HG02571 (cell line): ENCODE data around the gene LIMK1.
"Not testable (repeated sequence)": the region's sequence is repeated elsewhere in the genome, so short reads cannot be mapped to it uniquely, and the experiment has no call there.

Experiments used
- ATAC-seq: cut with Tn5 transposase; IDR thresholded peaks from one replicate; pipeline ENCODE4 v1.9.1; 2021; ENCODE audit warnings: mild to moderate bottlenecking, moderate library complexity; ENCODE audit not compliant: unreplicated experiment

The LIMK1 gene

DNA sequence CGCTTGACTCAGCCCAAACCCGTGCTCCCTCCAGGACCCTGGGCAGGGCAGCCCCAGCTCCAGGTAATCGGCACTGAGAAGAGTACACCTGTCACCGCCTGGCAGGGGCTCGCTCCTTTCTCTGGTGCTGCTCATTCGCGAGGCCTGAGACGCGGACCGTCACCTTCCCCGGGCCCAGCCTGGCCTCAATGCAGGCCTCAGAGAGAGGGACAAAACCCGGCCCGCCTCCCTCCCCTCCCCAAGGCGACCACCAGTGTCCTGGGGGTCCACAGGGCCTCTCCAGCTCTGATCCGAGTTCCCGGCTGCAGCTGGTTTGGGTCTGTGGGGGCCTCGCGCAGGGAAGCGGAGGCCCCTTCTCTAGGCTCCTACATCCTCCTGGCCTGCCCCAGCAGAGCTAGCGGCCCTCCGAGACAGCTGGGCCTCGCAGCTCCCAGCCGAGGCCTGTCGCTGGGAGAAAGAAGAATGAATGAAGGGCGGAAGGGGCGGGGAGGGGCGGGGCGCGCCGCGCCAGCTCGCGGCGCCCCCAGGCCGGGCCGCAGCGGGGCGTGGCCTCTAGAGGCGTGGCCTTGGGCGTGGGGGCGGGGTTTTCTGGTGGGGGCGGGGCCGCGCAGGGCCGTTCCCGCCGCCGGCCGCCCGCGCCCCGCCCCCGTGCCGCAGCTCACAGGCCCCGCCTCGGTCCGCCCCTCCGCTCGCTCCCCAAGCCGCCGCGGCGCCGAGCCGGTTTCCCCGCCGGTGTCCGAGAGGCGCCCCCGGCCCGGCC is at the start of gene LIMK1:
TSS of gene LIMK1 (plus strand) at position 688 of the 760 bp plus-strand sequence. CDS start 187 bp downstream, outside the sequence.
- peak; percentile 67 for ATAC-seq

DNA sequence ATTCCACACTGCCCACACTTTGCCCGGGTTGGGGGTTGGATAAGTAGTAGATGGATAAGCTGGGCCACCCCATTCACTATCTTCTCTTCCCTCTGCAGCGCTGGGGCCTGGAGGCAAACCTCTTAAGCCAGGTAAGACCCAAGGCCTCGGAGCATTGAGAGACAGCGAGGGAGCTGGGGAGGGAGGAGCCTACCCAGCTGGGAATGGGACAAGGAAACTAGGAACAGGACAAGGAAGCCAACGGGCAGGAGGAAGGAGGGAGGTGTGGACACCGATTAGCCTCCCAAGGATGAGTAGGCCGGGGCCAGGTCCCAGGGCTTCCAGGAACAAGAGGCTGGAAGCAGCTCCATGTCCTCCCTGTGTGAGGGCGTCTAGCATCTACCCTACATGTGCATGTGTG is 46.0 kb upstream of the LIMK1 start:
- no peak for ATAC-seq

DNA sequence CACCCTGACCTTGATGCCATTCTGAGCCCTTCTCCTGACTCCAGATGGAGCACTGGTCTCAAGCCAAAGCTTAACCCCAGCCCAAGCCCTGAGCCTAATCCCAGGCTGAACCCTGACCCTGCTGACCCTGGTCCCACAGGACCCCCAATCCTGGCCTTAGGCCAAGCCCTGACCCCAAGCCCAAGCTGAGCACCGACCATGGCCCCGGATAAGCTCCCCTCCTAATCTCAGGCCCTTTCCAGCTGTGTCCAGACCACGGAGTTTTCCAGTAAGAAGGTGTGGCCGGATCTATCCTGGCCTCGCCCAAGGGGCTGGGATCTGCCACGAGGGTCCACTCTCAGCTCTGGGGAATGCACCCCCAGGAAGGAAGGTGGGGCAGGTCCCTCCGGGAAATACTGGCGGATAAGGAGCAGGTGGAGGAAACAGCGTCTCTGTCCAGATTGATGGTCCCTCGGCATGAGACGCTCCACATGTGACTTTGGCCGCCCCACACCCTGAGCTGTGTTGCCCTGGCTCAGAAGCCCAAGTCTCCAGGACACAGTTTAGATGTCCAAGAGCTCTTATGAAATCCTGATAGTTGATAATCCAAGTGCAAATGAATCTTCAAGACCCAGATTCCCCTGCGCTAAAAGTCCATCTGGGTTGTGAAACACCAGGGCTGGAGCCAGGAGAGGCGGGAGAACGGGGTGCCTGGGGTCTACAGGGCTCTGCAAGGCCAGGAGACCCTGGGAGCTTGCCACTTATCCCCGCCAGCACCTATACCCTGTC is 45.2 kb upstream of the LIMK1 start:
- no peak for ATAC-seq

DNA sequence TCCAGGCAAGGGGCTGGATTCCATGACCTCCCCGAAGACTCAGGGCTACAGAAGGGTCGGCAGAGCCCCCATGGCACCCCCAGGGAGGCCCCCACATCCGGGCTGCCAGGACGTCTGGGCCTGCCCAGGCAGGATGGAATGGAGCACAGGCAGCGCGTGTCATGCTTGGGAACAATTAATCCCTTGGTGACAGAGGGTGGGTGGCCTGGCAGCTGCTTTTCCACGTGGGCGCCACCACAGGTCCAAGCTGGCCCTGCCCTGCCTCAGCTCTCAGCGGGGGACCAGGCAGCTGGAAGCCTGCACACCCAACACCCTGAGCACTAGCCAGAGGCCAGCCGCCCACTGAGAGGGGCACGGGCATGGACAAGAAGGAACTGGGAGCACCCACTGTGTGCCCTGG is 44.3 kb upstream of the LIMK1 start:
- no peak for ATAC-seq

DNA sequence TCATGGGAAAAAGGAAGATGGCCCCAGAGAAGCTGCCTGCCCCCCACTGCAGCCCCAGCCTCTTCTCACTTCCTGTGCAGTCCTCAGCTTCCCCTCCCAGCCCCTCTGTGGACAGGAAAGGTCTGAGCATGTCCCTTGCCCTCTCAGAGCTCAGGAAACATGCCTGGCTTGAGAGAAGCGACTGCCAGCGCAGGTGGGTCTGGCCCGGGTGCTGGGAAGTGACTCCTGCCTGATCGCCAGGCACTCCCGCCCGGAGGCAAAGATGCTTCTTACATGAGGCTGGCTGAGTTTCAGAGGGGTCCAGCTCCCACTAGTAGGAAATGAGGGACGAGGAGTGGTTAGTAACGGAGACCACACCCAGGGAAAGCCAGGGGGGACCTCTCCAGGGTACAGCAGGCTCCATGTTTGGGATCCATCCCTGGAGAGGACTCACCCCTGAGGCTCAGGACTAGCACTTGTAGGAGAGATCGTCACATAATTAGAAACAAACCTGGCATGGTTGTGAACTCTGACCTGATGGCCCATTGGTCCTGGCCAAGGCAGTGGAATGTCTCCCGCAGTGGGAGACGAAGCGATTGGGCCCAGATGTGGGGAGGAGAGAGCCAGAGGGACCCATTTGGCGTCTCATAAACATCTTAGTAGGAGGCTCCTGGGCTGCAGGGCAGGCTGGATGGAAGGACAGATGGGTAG is 43.4 kb upstream of the LIMK1 start:
- no peak for ATAC-seq

DNA sequence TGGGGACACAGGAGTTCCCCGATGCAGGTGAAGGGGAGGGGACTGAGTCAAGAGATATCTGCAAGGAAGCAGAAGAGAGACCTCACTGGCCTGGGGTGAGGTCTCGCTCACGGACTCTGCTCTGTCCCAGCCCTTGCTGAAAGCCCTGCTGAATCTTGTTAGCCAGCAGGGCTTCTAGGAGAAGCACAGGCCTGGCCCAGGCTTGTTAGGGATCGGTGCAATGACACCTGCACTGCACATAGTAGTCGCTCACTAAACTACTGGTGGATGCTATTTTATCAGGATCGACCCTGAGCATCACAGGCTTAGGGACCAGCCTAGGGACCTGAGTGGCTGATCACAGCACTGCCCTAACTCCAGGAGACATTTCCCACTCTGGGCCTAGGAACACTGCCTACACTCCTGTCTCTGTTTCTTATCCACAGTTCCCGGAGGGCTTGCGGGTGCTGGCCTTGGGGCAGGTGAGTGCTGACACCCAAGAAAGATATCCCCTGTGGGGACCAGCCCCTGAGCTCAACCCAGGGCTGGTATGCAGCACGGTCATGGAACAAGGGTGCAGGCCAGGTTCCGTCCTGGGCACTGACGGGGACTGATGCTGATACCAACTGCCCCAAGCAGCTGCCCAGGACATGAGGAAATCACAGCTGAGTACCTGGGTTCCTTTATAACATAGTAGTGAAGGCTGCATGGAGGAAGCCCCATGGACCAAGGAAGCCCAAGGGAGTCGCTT is 42.6 kb upstream of the LIMK1 start:
- no peak for ATAC-seq

DNA sequence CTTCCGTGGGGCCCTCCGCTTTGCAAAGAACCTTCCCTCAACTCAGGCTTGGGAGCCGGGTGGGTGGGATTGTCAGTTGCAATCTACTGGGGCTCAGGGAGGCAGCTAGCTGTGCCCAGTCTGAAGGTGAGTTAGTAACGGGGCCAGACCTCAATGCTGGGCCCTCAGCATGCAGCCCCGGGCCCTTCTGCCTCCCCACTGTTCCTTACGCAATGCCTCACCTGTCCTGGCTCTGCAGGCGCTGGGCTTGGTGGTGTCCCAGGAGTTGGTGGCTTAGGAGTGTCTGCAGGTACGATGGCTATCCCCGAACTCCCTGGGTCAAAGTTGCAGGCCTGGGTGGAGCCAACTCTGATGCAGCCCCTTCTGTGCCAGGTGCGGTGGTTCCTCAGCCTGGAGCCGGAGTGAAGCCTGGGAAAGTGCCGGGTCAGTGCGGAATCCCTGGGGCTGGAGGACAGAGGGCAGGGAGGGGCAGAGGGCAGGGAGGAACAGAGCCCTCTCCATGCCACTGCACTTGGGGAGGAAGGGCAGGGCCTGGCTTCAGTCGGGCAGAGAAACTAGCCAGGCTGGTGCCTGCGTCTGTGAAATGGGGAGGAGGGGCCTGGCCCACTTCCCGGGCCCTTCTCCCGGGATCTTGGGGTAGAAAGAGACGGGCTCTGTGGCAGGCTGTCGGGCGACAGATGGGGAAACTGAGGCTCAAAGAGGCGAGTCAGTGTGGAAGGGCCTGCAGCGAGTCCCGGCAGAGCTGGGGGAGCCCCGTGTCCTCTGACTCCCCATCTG is 40.7 kb upstream of the LIMK1 start:
- no peak for ATAC-seq

- no peak for ATAC-seq
Observed at GRCh38 chr7:74043523-74043951, 40.1 kb upstream of the LIMK1 start.

DNA sequence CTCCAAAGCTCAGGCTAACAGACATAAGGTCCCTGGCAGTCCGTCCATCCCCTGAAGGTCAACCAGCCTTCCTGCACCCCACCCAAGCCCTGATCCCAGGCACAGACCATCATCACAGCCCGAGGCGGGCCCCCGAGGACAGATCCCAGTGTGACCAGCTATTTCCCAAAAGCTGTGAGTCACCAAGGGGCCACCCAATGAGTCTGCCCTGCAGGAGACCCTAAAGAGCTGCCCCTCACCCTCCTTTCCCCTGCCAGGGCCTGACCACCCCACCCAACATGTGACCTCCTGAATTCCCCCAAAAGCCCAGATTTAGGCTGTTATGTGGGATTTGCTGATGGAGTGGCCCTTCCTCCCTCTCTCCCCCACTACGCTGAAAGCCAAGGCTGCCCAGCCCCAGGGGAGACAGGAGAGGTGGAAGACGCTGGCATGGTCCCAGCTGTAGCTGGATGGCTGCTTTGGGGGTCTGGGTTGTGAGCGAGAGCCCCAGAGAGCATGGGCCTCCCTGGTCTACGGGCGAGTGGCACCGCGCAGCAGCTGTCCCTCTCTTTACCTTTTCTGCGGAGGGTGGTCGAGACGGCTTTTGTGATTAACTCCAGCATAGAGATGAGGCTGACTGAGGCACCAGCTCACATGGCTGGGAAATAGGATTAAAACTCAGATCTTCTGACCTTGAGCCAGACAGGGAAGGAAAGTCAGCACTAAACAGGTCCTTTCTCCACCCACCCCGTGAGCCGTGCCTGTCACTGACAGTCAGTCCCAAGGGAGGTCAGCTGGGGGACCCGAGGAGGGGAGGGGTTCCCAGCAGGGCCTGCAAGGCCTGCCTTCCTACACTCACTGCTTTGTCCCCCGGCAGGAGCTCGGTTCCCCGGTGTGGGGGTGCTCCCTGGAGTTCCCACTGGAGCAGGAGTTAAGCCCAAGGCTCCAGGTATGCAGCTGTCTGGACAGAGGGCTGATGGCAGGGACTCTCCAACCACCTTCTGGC is 38.9 kb upstream of the LIMK1 start:
- no peak for ATAC-seq

- not testable (repeated sequence) for ATAC-seq
Observed at GRCh38 chr7:74046581-74046980, 37.0 kb upstream of the LIMK1 start.

- ATAC-seq: no peak
Observed at GRCh38 chr7:74047804-74048380, 35.7 kb upstream of the LIMK1 start.

GRCh38 chr7:74048999-74049599 is 34.5 kb upstream of the LIMK1 start:
- no peak for ATAC-seq

DNA sequence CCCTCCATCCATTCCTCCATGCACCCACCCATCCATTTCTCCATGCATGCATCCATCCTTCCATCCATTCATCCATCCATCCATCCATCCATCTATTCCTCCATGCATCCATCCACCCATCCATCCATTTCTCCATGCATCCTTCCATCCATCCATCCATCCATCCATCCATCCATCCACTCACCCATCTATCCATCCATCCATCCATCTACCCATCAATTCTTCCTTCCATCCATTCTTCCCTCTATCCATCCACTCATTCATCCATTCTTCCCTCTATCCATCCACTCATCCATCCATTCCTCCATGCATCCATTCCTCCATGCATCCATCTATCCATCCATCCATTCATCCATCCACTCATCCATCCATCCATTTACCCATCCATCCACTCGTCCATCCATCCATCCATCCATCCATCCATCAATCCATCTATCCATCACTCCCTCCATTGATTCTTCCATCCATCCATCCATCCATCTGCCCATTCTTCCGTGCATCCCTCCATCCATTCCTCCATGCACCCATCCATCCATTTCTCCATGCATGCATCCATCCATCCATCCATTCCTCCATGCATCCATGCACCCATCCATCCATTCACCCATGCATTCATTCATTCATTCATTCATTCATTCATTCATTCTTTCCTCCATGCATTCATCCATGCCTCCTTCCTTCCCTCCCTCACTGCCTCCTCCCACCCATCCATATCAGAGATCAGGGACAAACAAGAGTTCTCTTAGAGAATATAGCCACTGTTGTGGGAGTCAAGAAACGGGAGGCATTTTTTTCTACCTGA is 33.4 kb upstream of the LIMK1 start:
- no peak for ATAC-seq

DNA sequence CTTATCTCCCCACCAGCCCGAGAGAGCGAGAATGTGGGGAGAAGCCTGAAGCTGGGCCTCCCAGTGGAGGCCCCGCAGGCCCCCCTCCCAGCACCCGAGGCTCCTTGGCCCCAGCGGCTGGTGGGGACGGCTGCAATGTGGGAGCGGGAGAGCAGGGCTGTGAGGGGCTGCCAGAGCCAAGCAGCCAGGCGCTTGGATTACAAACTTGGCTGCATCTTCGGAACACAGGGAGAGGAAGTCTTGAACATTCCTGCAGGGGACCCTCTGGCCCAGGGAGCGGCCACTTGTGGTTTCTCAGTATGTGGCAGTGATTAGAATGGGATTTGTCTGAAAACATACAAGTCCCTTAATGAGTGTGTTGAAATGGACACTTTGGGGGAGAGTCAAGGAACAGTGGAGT is 32.4 kb upstream of the LIMK1 start:
- ATAC-seq: no peak

DNA sequence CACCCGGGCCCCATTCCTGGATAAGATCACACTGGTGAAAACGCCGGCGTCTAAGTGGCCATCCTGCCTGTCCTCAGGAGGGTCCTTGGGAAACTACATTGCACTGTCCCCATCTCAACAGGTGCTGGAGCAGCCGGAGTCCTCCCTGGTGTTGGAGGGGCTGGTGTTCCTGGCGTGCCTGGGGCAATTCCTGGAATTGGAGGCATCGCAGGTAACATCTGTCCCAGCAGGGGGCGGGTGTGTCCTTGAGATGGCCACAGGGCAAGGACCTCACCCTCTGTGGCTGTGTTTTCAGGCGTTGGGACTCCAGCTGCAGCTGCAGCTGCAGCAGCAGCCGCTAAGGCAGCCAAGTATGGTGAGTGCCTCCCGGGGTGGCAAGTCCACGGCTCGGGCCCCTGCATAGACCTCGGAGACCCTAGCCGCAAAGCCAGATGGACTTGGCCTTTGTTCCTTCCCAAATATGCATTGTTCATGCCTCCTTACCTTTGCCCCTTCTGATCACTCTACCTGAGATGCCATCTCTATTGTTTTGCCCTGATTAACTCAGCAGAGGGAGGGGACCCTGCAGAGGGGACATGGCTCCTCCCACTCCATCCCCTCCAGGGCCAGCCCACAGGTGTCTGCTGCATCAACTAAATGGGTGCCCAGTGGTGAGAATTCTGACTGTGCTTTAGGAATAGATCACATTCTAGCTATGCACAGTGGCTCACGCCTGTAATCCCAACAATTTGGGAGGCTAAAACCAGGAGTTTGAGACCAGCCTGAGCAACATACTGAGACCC is 31.8 kb upstream of the LIMK1 start:
- ATAC-seq: no peak

DNA sequence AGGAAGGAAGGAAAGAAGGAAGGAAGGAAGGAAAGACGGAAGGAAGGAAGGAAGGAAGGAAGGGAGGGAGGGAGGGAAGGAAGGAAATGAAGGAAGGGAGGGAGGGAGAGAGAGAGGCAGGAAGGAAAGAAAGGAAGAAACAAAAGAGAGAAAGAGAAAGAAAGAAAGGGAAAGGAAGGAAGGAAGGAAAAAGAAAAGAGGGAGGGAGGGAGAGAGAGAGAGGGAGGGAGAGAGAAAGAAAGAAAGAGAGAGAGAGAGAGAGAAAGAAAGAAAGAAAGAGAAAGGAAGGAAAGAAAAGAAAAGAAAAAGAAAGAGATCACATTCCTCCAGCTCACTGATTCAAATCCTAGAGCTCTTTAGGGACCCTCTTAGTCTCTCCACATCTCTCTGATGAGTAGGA is 31.0 kb upstream of the LIMK1 start:
- ATAC-seq: no peak
